ENCODE data around the gene SIRPG. TPM values are rescaled to one million over a fixed set of nuclear protein-coding genes. Genes with fewer than 3 reads are reported as not detected.
"Not testable (repeated sequence)": the region's sequence is repeated elsewhere in the genome, so short reads cannot be mapped to it uniquely, and the experiment has no call there.

The SIRPG gene
- total and polyA plus RNA-seq, 2 of the 13 experiments (the other 11 are each of a cell fraction or from before 2014, with no cell fraction given) = not detected

GRCh38 chr20:1608678-1609347 lies 48.8 kb downstream of the SIRPG start:
- H4K20me1 ChIP-seq (ENCODE audit: insufficient read depth, low read length); H3K36me3 ChIP-seq (replicated peaks in 1 of 2; ENCODE audit: control insufficient read depth in 1 of 2, insufficient read depth in 2 of 2, low read length in 2 of 2); FAIRE-seq; H3K4me2 ChIP-seq (ENCODE audit: low read depth, low read length); in situ Hi-C loops (cut with HindIII; ENCODE audit: extremely low pct_ligation_motif_present, low pct_unique_long_range_greater_than_20kb); intact Hi-C loops (cut with micrococcal nuclease; ENCODE audit: unreplicated experiment); H3K4me3 ChIP-seq (replicated peaks in 1 of 3; ENCODE audit: insufficient read depth in 1 of 3, low read depth in 2 of 3, low read length in 3 of 3); H3K27ac ChIP-seq (ENCODE audit: extremely low read length, insufficient read depth, low read length); H3K9ac ChIP-seq (ENCODE audit: insufficient read depth, low read depth, low read length); BruUV-seq (replicated peaks); H3K79me2 ChIP-seq (ENCODE audit: insufficient read depth, low read length); H3K4me1 ChIP-seq (ENCODE audit: insufficient read depth, low read length); H2AFZ ChIP-seq (ENCODE audit: low read length); H3K27me3 ChIP-seq (ENCODE audit: control insufficient read depth in 1 of 2, insufficient read depth in 2 of 2, low read length in 2 of 2); DNase-seq (ENCODE audit: low spot score); CTCF ChIA-PET (ENCODE audit: low intra/inter-chr PET ratio, low total read pairs); ATAC-seq; H3K9me3 ChIP-seq (ENCODE audit: low read length); POLR2A ChIA-PET: not testable (repeated sequence)
- WGBS (ENCODE audit: low lambda C conversion rate) = 64% methylated on average over 3 of the region's 5 CpGs

- FAIRE-seq = no peak
- POLR2A ChIA-PET = no interaction called here
- Histone ChIP-seq H3K9ac (ENCODE audit: insufficient read depth, low read depth, low read length) (no peak overlapping the region), H2AFZ (ENCODE audit: low read length) (no peak overlapping the region), H3K4me3 (replicated peaks in 1 of 3; ENCODE audit: insufficient read depth in 1 of 3, low read depth in 2 of 3, low read length in 3 of 3) (no peak overlapping the region), H3K79me2 (ENCODE audit: insufficient read depth, low read length) (no peaks in the 10 kb centered on the region), H3K4me1 (ENCODE audit: insufficient read depth, low read length) (no peaks in the 10 kb centered on the region), H3K4me2 (ENCODE audit: low read depth, low read length) (no peak overlapping the region), H3K27me3 (ENCODE audit: control insufficient read depth in 1 of 2, insufficient read depth in 2 of 2, low read length in 2 of 2) (no peaks in the 10 kb centered on the region), H3K36me3 (replicated peaks in 1 of 2; ENCODE audit: control insufficient read depth in 1 of 2, insufficient read depth in 2 of 2, low read length in 2 of 2) (no peaks in the 10 kb centered on the region), H3K27ac (ENCODE audit: extremely low read length, insufficient read depth, low read length) (no peak overlapping the region), H4K20me1 (ENCODE audit: insufficient read depth, low read length) (no peaks in the 10 kb centered on the region), H3K9me3 (ENCODE audit: low read length) (no peaks in the 10 kb centered on the region)
- in situ Hi-C loops (cut with HindIII; ENCODE audit: extremely low pct_ligation_motif_present, low pct_unique_long_range_greater_than_20kb) (no loop called here), intact Hi-C loops (cut with micrococcal nuclease; ENCODE audit: unreplicated experiment) (no loop called here)
- BruUV-seq (replicated peaks) = no TSS peak
- no peak for TF ChIP-seq ZNF460 (CRISPR knock-in tag; IDR thresholded peaks at IDR 0.05; ENCODE audit: borderline replicate concordance)
- no peak for TF ChIP-seq ZNF468 (CRISPR knock-in tag; IDR thresholded peaks at IDR 0.05)
- no peak for TF ChIP-seq MTF1 (CRISPR knock-in tag; IDR thresholded peaks at IDR 0.05)
- no peak for TF ChIP-seq ZFP41 (CRISPR knock-in tag; IDR thresholded peaks at IDR 0.05; ENCODE audit: borderline replicate concordance)
- TF ChIP-seq CC2D1A (CRISPR knock-in tag; IDR thresholded peaks at IDR 0.05) = no peak
- TF ChIP-seq KDM6A (CRISPR knock-in tag; IDR thresholded peaks at IDR 0.05; ENCODE audit: low read depth) = no peak
- TF ChIP-seq ZNF607 (CRISPR knock-in tag; IDR thresholded peaks at IDR 0.05; ENCODE audit: borderline replicate concordance) = no peak
- no peak for TF ChIP-seq HNRNPK (IDR thresholded peaks at IDR 0.05; ENCODE audit: low read depth, low read length, poor library complexity, severe bottlenecking)
- TF ChIP-seq ZNF230 (CRISPR knock-in tag; IDR thresholded peaks at IDR 0.05) = no peak
- TF ChIP-seq ZNF333 (CRISPR knock-in tag; IDR thresholded peaks at IDR 0.05; ENCODE audit: borderline replicate concordance) = no peak
- TF ChIP-seq FOXA1 (IDR thresholded peaks at IDR 0.05) = no peak
- TF ChIP-seq FOXA1 (CRISPR knock-in tag; IDR thresholded peaks at IDR 0.05) = no peak
- TF ChIP-seq JARID2 (CRISPR knock-in tag; IDR thresholded peaks at IDR 0.05; ENCODE audit: insufficient replicate concordance) = no peak
- no peak for TF ChIP-seq HDAC2 (CRISPR knock-in tag; IDR thresholded peaks at IDR 0.05)
- TF ChIP-seq TEAD3 (CRISPR knock-in tag; optimal IDR thresholded peaks at IDR 0.05; ENCODE audit: borderline replicate concordance) = no peak
- no peak for TF ChIP-seq ZBTB10 (CRISPR knock-in tag; IDR thresholded peaks at IDR 0.05; ENCODE audit: borderline replicate concordance)
- no peak for TF ChIP-seq ZMYM2 (CRISPR knock-in tag; IDR thresholded peaks at IDR 0.05)
- DNase-seq (ENCODE audit: low spot score) = no peak
- CTCF ChIA-PET (ENCODE audit: low intra/inter-chr PET ratio, low total read pairs) = no interaction called here
- WGBS (ENCODE audit: low lambda C conversion rate) = no CpG with 5 or more reads among the region's 5 CpGs
- ATAC-seq = no peak
Observed at GRCh38 chr20:1600736-1601135, 56.8 kb downstream of the SIRPG start.
